ENCODE data around the gene HIVEP3.
"Not testable (repeated sequence)": the region's sequence is repeated elsewhere in the genome, so short reads cannot be mapped to it uniquely, and the experiment has no call there.

The HIVEP3 gene

DNA sequence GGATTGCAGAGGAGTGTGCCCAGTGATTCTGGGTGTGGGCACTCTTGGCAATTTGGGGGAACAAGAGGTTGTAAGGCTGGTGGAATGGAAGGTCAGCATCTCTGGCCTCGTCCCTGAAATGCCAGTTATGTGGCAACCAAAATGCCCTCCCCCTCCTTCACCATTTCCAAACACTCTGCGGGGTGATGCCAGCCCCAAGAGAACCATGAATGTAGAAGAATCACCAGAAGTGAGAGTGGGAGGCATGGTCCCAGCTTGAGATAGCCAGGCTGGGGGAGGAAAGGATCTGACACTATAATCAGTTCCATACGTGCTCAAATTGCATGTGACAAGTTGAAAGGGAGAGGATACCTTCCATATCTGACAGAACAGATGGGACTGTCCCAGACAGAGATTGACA lies 345.5 kb downstream of the HIVEP3 start:
- DNase-seq, result no peak

DNA sequence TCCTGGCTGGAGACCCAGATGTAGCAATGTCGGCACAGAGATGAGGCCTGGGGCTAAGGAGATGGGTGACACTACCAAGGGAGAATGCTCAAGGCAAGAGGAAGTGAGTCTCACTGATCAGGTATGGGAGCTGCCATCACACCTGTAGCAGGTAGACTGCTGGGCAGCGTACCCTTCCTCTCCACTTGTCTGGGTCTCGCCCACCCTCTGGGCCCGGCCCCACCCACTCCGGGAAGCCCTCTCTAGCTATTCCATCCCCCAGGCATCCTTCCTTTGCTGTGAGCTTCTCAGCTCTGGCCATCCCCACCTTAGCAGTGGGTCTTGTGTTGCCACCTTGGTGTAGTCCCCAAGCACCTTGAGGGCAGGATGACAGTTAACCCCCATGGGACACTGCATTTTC lies 346.5 kb downstream of the HIVEP3 start:
- no peak for DNase-seq

DNA sequence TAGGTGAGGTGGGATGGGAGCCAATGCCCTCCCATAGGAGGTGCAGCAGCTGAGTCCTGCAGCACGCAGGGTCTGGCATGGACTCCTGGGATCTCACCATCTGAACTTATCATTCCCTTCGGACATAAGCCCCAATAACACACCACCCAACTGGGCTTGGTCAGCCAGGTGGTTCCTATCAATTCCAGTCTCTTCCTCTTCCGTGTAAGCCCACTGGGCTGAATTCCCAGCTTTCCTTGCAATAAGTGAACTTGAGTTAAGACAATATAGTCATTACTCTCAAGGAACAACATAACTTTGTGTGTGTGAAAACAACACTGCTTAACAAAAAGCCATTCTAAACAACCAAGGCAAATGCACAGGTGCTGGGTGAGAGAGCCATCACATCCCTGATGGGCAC lies 347.7 kb downstream of the HIVEP3 start:
- no peak for DNase-seq

DNA sequence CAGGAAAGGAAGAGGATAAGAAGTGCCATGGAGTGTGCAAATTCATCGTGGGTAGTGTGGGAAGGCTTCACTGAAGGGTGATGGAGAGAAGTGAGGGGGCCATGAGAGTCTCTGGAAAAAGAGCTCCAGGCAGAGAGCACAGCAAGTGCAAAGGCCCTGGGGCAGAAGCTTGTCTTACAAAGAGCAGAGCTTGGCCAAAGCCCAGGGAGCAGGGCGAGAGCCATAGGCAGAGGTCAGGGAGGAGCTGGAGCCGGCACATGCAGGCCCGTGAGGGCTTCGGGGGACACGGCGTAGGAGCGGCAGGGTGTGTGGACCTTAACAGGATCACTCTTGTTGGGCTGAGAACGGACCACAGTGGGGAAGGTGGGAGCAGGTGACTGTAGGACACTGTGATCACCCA lies 350.5 kb downstream of the HIVEP3 start:
- no peak for DNase-seq

- DNase-seq, result no peak
Observed at GRCh38 chr1:41566969-41567368, 351.8 kb downstream of the HIVEP3 start.

DNA sequence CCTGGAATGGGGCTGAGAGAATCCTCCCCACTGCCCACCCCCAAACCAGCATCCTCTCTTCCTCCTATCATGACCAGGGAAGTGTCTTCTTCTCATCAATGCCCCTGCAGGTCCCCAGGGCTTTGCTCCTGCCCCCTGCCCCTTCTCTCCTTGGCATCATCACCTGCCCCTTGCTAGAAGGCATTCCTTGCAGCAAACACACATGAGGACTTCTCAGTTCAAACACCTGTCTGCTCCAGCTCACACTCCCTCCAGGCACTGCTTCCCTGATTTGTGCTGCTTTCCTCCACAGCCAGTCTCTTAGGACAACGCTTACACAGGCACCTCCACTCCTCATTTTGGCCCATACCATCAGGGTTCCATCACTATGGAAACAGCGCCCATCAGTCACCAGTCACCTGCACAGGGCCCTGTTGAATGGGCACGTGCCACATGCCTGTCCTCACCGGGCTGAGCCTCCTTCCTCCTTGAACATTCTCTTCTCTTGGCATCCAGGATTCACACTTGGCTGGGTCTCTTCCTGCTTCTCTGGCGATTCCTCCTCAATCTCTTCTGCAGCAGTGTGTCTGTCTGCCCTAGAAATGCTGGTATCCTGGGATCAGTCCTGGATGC lies 352.3 kb downstream of the HIVEP3 start:
- no peak for DNase-seq

DNA sequence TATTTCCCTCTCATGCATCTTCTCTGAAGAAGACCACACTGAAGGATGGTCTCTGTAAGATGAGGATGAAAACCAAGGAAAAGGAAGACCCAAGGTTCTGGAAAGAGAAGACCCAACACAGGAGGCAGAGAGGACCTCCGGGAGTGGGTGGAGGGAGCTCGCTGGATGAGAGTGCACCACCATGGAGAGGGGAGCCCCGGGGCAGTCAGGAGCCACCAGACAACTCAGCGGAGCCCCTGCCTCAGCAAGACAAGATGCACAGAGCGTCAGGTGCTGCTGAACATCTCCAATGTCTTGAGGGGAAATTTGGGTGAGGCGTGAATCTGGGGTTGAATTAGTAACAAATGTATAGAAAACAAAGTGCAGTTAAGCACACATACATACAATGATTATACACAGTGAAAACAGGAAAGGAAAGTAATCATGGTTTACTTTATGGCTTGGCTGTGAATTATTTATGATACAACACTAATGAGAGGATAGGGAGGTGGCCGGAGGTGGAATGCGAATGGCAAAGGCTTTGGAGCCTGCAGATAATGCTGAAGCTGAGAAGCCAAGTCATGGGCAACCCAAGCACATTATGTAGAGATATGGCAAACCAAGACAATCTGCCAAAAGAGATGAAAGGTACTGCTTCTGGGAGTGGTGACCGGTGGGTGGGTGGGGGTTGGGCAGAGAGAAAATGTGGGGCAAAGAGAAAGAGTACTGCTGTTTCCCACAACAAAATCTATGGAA lies 353.8 kb downstream of the HIVEP3 start:
- DNase-seq, result no peak

DNA sequence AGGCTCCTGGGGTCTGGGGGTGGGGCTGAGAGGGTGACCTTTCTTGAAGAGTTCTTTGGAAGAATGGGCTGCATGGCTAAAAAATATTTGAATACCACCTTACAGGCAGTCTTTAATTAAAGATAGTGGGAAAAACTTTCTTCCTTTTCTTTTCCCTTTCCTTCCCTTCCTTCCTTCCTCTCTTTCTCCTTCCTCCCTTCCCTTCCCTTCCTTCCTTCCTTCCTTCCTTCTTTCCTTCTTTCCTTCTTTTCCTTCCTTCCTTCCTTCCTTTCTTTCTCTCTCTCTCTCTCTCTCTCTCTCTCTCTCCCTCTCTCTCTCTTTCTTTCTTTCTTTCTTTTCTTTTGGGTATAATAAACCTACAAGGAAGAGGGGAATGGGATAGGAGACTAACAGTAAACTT lies 356.4 kb downstream of the HIVEP3 start:
- DNase-seq, result no peak

GRCh38 chr1:41560931-41561330 lies 357.8 kb downstream of the HIVEP3 start:
- DNase-seq, result no peak

DNA sequence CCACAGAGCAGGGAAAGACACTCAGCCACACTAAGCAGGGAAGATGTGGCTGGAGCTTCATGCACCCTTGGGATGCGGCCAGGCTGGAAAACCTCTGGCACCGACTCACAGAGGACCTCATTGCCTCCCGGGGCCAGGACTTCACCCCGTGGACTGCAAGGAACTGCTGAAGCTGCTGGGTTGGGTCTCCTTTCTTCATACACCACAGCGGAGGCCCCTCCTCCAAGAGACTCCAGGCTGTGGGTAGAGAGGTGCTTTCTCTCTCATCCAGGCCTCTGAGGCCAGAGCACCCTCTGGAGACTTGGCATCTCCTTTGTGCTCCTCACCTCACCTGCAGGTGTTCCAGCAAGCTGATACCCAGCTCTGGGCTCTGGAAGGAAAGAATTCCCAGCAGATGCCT lies 358.2 kb downstream of the HIVEP3 start:
- no peak for DNase-seq

GRCh38 chr1:41559331-41559730 lies 359.4 kb downstream of the HIVEP3 start:
- DNase-seq, result no peak

DNA sequence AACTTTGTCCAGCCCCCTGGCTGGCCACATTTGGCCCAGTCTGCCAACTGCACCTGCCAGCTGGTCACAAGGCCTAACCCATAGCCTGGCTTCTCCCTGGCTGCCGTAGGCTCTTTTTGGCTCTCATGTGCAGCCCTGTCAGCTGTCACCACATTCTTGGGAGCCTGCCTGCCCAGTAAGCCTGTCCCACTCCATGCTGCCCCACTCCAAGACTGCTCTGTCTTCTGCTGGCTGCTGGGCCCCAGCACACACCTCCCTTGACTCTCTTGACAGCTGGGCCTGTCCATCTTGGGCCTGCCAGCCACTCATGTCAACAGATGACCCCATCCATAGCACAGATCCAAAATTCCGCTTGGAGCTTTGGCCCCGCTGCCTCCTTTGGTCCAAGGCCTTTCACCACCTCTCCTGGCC lies 360.0 kb downstream of the HIVEP3 start:
- DNase-seq, result no peak

- no peak for DNase-seq
Observed at GRCh38 chr1:41557751-41558455, 360.8 kb downstream of the HIVEP3 start.

DNA sequence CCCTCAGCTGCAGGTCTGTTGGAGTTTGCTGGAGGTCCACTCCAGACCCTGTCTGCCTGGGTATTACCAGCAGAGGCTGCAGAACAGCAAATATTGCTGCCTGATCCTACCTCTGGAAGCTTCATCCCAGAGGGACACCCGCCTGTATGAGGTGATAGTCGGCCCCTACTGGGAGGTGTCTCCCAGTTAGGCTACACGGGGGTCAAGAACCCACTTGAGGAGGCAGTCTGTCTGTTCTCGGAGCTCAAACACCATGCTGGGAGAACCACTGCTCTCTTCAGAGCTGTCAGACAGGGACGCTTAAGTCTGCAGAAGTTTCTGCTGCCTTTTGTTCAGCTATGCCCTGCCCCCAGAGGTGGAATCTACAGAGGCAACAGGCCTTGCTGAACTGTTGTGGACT lies 364.0 kb downstream of the HIVEP3 start:
- not testable (repeated sequence) for DNase-seq

- no peak for DNase-seq
Observed at GRCh38 chr1:41547781-41548560, 370.8 kb downstream of the HIVEP3 start.

GRCh38 chr1:41547336-41547735 lies 371.4 kb downstream of the HIVEP3 start:
- DNase-seq, result no peak

DNA sequence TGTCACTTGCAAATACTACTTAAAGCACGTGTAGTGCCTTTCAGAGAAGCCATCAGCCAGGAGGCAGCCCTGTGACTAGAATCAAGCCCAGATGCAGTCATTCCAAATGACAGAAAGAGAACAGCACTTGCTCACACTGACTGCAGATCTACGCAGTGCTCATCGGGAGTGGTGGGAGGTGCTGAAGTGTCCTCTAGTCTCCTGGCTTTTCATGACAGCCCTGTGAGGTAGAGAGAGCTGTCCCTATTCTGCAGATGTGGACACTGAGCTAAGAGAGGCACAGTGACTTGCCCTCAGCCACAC lies 371.9 kb downstream of the HIVEP3 start:
- DNase-seq, result no peak

GRCh38 chr1:41545996-41546832 lies 372.5 kb downstream of the HIVEP3 start:
- DNase-seq, result no peak

DNA sequence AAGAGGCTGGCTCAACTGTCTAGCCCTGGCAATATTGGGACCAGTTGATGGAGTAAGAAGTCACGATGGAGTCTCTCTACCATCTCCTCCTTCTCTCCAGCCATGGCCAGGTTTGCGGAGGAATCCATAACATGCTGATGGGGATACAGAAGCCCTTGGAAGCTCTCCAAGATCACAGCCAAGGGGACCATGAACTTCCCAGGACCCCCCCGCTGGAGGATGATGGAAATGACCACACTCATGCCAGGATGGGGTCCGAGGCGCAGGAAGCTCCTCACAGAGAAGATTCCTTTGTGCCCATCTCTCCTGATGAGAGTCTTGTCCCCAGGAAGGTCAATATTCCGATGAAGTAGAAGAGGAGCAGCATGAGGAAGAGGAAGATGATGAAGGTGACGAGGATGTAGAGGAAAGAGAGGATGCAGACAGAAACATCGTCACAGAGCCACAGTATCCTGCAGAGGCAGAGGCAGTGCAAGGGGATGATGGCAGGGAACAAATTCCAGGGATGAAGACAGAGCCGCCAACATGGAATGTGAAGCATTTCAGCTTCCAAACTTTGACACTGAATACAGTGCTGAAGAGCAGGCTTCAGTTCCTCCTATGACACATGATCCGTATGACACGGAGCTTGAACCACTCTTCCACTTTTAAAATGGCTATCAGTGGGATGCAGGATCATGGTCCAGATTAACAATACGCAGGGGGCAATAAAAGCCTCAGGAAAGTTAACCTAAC lies 376.4 kb downstream of the HIVEP3 start:
- no peak for DNase-seq

DNA sequence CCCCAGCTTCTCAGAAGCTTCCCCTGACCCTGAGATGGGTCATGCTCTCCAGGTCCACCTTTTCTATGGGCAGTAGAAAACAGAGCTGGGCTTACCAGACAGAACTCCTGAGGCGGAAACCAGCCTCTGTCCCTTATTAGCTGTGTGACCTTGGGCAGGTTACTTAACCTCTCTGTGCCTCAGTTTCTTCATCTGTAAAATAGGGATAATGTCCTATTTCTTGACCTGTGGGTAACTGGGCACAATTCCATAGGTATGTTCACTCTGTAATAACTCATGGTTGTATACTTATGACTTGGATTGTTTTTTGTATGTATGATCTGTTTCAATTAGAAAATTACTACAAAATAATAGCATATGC lies 377.1 kb downstream of the HIVEP3 start:
- no peak for DNase-seq

- DNase-seq, result no peak
Observed at GRCh38 chr1:41540886-41541591, 377.7 kb downstream of the HIVEP3 start.

Data from CD4-positive, alpha-beta T cell treated with Interleukin-21 for 1 hour (primary cell).